ENCODE results near the gene CHAC1. TPM values are rescaled to one million over a fixed set of nuclear protein-coding genes. Genes with fewer than 3 reads are reported as not detected.

The CHAC1 gene
- total RNA-seq, 1 donor from 2014 or later = 9.8 TPM

GRCh38 chr15:41001524-41002214, 48.4 kb downstream of the CHAC1 start:
- no peak overlapping the region for H3K27ac Mint-ChIP-seq
- no peaks in the 10 kb centered on the region for H3K4me1 Mint-ChIP-seq
- no peak for DNase-seq
- no peak overlapping the region for H3K4me3 Mint-ChIP-seq
- peaks cover 33% of the 10 kb centered on the region for H3K36me3 Mint-ChIP-seq (ENCODE audit: low read depth)
- intact Hi-C loops (cut with micrococcal nuclease) = no loop called here
- no peaks in the 10 kb centered on the region for H3K27me3 Mint-ChIP-seq
- H3K9me3 Mint-ChIP-seq = no peaks in the 10 kb centered on the region

- no peaks in the 10 kb centered on the region for H3K9me3 Mint-ChIP-seq
- no peak for DNase-seq
- H3K36me3 Mint-ChIP-seq (ENCODE audit: low read depth) = peaks cover 31% of the 10 kb centered on the region
- no peaks in the 10 kb centered on the region for H3K4me1 Mint-ChIP-seq
- no peaks in the 10 kb centered on the region for H3K27me3 Mint-ChIP-seq
- no peak overlapping the region for H3K4me3 Mint-ChIP-seq
- no peak overlapping the region for H3K27ac Mint-ChIP-seq
- intact Hi-C loops (cut with micrococcal nuclease) = no loop called here
These were observed 51.2 kb downstream of the CHAC1 start for GRCh38 chr15:41004490-41004889.

Other genes starting within 250 kb of the CHAC1 start
- 36.1 and 38.9 TPM in 2 replicates for gene RMDN3, start 198.2 kb upstream of the CHAC1 start, total RNA-seq
- 34.7 and 37.2 TPM in 2 replicates for gene GCHFR, start 189.4 kb upstream of the CHAC1 start, total RNA-seq
- 0.43 and 0.51 TPM in 2 replicates for gene C15orf62, start 183.5 kb upstream of the CHAC1 start, total RNA-seq
- 35.6 and 37.6 TPM in 2 replicates for gene ZFYVE19, start 146.4 kb upstream of the CHAC1 start, total RNA-seq
- 53.8 and 54.3 TPM in 2 replicates for gene DNAJC17, start 146.0 kb upstream of the CHAC1 start, total RNA-seq
- not detected in 2 replicates for gene PPP1R14D, start 124.8 kb upstream of the CHAC1 start, total RNA-seq
- 11.3 and 12.9 TPM in 2 replicates for gene SPINT1, start 109.4 kb upstream of the CHAC1 start, total RNA-seq
- 1.0 and 1.5 TPM in 2 replicates for gene RHOV, start 79.2 kb upstream of the CHAC1 start, total RNA-seq
- gene VPS18, start 59.0 kb upstream of the CHAC1 start, total RNA-seq = 11.2 and 11.3 TPM in 2 replicates
- gene DLL4, start 24.1 kb upstream of the CHAC1 start, total RNA-seq = 0.33 TPM in 1 of 2 replicates, not detected in the other
- gene INO80, start 162.8 kb downstream of the CHAC1 start, total RNA-seq = 33.1 and 37.2 TPM in 2 replicates